SK-MEL-5 (cell line): ENCODE results near the gene OR10AD1. TPM values are rescaled to one million over a fixed set of nuclear protein-coding genes. Genes with fewer than 3 reads are reported as not detected.

Source experiments
- DNase-seq: peaks from one replicate; pipeline ENCODE4 v3.0.0-alpha.2; 2016; ENCODE audit warnings: low read depth, low spot score
- in situ Hi-C: cut with HindIII; loops from 2 replicates; pipeline ENCODE4 v1.10.0; 2016; ENCODE audit warnings: low sequenced_read_pairs, high pct_unique_total_duplicates, low pct_unique_long_range_greater_than_20kb
- total RNA-seq: library from RNA; depleted of rRNA; stranded (reverse); fragments of >200 nt; shearing (Covaris generic); gene quantifications from 2 replicates; pipeline ENCODE4 v1.2.3, GENCODE V29; 2014

Gene OR10AD1
- total RNA-seq, 1 experiment from 2014 or later: not detected

DNA sequence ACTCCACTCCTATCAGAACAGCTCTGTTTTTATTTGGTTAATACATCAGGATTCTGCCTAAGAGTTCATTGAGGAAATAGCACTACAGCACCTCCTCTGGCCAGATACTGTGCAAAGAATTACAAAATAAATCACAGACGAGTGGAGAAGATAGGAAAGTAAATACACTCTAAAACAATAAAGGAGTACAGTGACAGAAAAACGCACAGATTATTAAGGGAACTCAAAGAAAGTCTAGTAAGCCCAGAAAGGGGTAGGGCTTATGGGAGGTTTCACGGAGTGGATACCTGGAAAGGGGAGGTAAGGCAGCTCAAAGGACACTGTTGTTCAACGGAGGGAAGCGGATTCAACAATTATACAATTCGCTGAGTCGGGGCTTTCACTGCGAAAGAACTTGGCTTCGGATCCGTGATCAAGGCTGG lies 5.5 kb downstream of the OR10AD1 start:
- in situ Hi-C loops: no loop called here
- DNase-seq: peak; percentile 61

DNA sequence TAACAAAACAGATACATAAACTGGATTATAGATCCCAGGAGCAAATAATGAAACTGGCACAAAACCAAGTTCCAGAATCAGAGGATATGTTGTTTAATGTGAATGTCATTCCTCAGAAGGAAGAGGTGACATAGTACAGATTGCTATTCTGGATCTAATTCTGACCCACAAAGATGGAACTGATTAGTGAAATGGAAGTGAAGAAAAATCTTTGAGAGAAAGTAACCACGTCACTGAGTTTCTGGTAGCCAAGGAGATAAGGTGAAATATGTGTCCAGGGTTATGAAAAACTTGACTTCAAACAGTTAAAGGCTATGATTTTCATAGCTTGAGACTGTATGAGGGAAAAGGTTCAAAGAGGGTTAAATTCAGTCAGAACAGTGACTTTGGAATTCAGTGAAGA lies 8.3 kb downstream of the OR10AD1 start:
- DNase-seq: no peak
- in situ Hi-C loops: no loop called here

- in situ Hi-C loops: no loop called here
- no peak for DNase-seq
Observed at GRCh38 chr12:48193623-48194022, 9.5 kb downstream of the OR10AD1 start.

DNA sequence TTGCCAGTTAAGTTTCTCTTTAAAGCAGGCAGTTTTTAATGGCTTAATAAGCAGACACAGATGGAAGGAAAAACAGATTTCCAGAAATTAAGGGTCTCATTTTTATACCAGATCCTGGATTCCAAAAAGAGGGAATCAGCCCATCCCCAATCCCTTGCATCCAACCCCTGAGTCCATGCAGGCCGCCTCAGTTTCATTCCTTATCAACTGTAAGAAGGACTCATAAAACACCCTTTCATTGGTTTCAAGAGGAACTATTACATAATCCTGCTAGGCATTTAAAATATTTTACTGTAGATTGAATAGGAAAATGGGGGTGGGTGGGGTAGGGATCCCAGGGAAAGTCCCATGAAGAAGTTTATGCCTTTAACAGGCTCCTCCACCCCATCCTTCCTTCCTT lies 10.2 kb downstream of the OR10AD1 start:
- in situ Hi-C loops: no loop called here
- DNase-seq: no peak

- DNase-seq: no peak
- in situ Hi-C loops: no loop called here
Observed at GRCh38 chr12:48191096-48191495, 12.0 kb downstream of the OR10AD1 start.

GRCh38 chr12:48189331-48190125 lies 13.6 kb downstream of the OR10AD1 start:
- in situ Hi-C loops: no loop called here
- peak; percentile 87 for DNase-seq

GRCh38 chr12:48187916-48188695 lies 15.0 kb downstream of the OR10AD1 start:
- no peak for DNase-seq
- in situ Hi-C loops: no loop called here

- DNase-seq: no peak
- in situ Hi-C loops: no loop called here
Observed at GRCh38 chr12:48185181-48185919, 17.7 kb downstream of the OR10AD1 start.

DNA sequence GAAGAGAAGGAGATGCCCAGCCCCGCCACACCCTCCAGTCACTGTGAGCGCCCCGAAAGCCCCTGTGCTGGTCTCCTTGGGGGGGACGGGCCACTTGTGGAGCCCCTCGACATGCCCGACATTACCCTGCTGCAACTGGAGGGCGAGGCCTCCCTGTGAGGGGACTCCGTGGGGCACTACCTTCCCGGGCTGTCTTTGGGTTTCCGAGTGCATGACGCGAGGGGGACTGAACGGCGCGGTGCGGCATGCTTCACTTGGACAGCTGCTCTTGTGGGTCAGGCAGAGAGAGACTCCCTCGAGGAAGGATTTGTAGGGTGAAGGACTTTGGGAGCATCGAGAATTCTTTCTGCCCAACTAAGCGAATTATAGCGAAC lies 18.6 kb downstream of the OR10AD1 start:
- DNase-seq: no peak
- in situ Hi-C loops: no loop called here

- in situ Hi-C loops: no loop called here
- no peak for DNase-seq
Observed at GRCh38 chr12:48183876-48184548, 19.1 kb downstream of the OR10AD1 start.

DNA sequence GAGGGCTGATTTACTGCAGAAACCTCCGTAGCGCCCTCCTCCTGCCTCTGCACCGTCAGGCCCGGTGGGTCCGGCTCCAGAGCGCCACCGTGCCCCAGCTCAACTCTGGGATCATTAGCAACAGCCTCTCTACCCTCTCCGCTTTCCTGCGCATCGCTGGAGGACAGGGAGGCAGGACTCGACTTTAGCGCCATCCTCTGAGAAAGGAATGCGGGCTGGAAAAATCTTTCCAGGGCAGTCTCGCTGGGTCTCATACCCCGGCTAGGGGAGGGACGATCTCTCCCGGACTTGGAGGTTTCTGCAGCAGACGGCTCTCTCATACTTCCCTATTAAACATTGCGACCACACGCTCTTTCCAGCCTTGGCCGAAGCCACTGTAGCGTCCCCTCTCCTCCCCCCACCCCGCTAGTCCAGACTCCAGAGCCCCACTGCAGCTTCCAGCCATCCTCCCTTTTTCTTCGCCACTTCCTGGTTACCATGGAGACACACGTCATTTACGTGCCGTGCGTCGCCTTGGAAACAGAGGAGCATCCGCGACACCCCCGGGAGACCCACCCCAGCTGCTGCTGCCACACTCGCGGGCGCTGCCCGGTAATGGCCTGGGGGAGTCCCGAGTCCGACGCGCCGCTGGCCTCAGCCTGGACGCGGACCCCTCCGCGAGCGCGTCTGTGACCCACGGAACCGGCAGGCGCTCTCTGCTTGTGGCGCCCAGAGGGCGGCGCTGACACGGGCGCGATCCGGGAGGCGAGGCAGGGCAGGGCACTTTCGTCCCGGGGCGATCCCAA lies 19.8 kb downstream of the OR10AD1 start, which contains the start of gene CCDC184:
Gene CCDC184 (plus strand): TSS at position 554 of the 785 bp plus-strand sequence. CDS start 479 bp downstream, outside the sequence.
- peak; percentile 82 for DNase-seq
- in situ Hi-C loops: no loop called here

DNA sequence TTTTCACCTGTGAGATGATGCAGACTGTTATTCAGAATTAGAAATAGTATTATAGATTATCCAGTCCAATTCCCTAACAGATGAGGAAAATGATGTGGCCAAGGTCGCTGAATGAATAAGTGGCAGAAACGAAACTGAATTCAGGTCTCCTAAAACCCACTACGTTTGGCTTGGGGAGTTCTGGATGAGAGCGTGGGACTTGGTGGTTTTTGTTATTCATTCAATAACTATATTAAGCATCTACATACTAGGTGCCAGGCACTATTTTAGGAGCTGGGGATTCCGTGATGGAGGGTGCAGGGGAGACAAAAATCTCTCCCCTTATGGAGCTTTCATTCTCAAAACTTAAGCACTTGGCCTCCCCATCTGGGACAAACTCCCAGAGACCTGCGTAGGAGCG lies 20.5 kb downstream of the OR10AD1 start:
- DNase-seq: no peak
- in situ Hi-C loops: no loop called here

DNA sequence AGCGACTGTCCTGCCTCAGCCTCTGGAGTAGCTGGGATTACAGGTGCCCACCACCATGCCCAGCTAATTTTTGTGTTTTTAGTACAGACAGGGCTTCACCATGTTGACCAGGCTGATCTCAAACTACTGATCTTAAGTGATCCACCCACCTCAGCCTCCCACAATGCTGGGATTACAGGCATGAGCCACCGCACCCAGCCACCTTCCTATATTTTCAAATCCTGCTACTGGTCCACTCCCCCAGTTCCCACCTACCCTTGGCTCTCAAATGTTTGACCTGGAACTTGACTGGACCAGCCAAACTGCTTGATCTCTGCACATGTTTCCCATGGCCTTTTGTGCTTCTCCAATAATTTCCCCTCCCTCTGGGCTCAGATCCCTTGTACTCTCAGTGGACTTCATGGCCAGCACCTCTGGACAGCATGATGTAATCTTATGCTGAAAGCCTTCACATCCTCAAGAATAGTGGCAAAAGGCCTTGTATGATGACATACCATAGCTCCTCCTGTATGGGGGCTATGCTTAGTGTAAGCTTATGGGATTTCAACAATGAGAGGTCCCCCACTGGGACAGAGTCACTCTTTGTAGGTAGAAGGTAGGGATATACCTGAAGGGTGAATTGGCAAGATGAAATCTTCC lies 22.1 kb downstream of the OR10AD1 start:
- in situ Hi-C loops: no loop called here
- no peak for DNase-seq

DNA sequence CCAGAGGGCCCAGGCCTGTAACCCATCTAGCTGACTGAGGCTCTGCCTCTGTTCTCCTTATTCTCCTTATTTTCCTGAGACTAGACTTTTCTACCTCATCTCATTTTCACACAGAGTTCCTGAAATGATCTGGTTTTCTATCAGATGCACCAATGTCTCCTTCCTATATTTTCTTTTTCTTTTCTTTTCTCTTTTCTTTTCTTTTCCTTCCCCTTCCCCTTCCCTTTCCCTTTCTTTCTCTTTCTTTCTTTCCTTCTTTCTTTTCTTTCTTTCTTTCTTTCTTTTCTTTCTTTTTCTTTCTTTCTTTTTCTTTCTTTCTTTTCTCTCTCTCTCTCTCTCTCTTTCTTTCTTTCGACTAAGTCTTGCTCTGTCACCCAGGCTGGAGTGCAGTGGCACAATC lies 22.7 kb downstream of the OR10AD1 start:
- in situ Hi-C loops: no loop called here

GRCh38 chr12:48179466-48179865 lies 23.6 kb downstream of the OR10AD1 start:
- DNase-seq: no peak
- in situ Hi-C loops: no loop called here

More for the DNA sequence above, 22.7 kb downstream of the OR10AD1 start:
- DNase-seq: no peak

GRCh38 chr12:48177982-48178381 lies 25.1 kb downstream of the OR10AD1 start:
- in situ Hi-C loops: no loop called here
- DNase-seq: no peak

- DNase-seq: no peak
- in situ Hi-C loops: no loop called here
Observed at GRCh38 chr12:48176417-48176751, 26.7 kb downstream of the OR10AD1 start.
